Endothelial cell of umbilical vein (primary cell): ENCODE results near the gene ASXL1. TPM values are rescaled to one million over a fixed set of nuclear protein-coding genes. Genes with fewer than 3 reads are reported as not detected.

Experiments used
- BruUV-seq: library from RNA; stranded (reverse); fragments of 400-500 nt; replicated peaks from 2 replicates; lab custom pipeline; 2021; lab: Mats Ljungman, UMichigan
- CTCF ChIA-PET: fragments of 300-600, 350-600 bp; sonication (Branson Sonifier 250); formaldehyde crosslinking; loops from one replicate; lab custom pipeline; 2021; ENCODE audit warnings: antibody characterized with exemption, inconsistent platforms; lab: Charles Lee
- POLR2A ChIA-PET: fragments of 300-600, 350-600 bp; sonication (Branson Sonifier 250); formaldehyde crosslinking; loops from one replicate; lab custom pipeline; 2021; ENCODE audit warnings: antibody characterized with exemption, inconsistent platforms; lab: Charles Lee
- DNase-seq: peaks from one replicate; pipeline ENCODE4 v3.0.0-alpha.2; 2011; ENCODE audit warnings: low read depth, low spot score
- FAIRE-seq: peaks from 2 replicates; lab custom pipeline; 2011; peaks lifted over from hg19 to GRCh38; lab: Jason Lieb, UNC
- H2AFZ ChIP-seq: 2 replicates; pipeline ENCODE4 v1.6.0; 2012; ENCODE audit warnings: low read depth, low read length, control low read depth, inconsistent platforms
- H3K27ac ChIP-seq: 2 replicates; pipeline ENCODE4 v1.5.1; 2011; ENCODE audit warnings: low read depth, mild to moderate bottlenecking, control low read depth, low read length, moderate library complexity; ENCODE audit not compliant: insufficient read depth
- H3K27me3 ChIP-seq, 2 experiments: 2 replicates each; pipeline versions ENCODE4 v1.6.0 to v1.6.1; 2011; ENCODE audit warnings: low read length in 2 of 2, mixed read lengths in 1 of 2; ENCODE audit not compliant: control insufficient read depth in 2 of 2, insufficient read depth in 2 of 2
- H3K36me3 ChIP-seq, 2 experiments: 2 replicates in 1 of 2; 3 replicates in 1 of 2; pipeline ENCODE4 v1.5.1; 2011; ENCODE audit warnings: low read length in 2 of 2, mild to moderate bottlenecking in 1 of 2, moderate library complexity in 1 of 2; ENCODE audit not compliant: control insufficient read depth in 2 of 2, insufficient read depth in 2 of 2; ENCODE audit errors: extremely low read depth in 1 of 2
- H3K4me1 ChIP-seq: 3 replicates; pipeline ENCODE4 v1.5.1; 2011; ENCODE audit warnings: mild to moderate bottlenecking, low read length; ENCODE audit not compliant: control insufficient read depth, insufficient read depth; ENCODE audit errors: extremely low read depth
- H3K4me2 ChIP-seq: 2 replicates; pipeline ENCODE4 v1.6.1; 2011; ENCODE audit warnings: low read length, control low read depth, mixed read lengths; ENCODE audit not compliant: insufficient read depth
- H3K4me3 ChIP-seq, 3 experiments: fragments of 200-600 bp in 1 of 3; sonication (generic), shearing (Covaris generic) in 1 of 3; replicated peaks in 1 of 3; 2 replicates each; pipeline ENCODE4 v1.5.1; 2011 to 2016; ENCODE audit warnings: control low read depth in 3 of 3, low read length in 3 of 3, mild to moderate bottlenecking in 2 of 3, inconsistent platforms in 1 of 3, low read depth in 1 of 3, moderate library complexity in 1 of 3; ENCODE audit not compliant: insufficient read depth in 1 of 3
- H3K79me2 ChIP-seq: 2 replicates; pipeline ENCODE4 v1.6.0; 2012; ENCODE audit warnings: low read length, inconsistent platforms; ENCODE audit not compliant: control insufficient read depth, insufficient read depth
- H3K9ac ChIP-seq: replicated peaks from 2 replicates; pipeline ENCODE3; 2011; ENCODE audit warnings: low read length, control low read depth; ENCODE audit not compliant: insufficient read depth; ENCODE audit errors: extremely low read depth
- H3K9me1 ChIP-seq: replicated peaks from 3 replicates; pipeline ENCODE4 v1.6.0; 2011; ENCODE audit warnings: mild to moderate bottlenecking, low read length; ENCODE audit not compliant: control insufficient read depth, insufficient read depth; ENCODE audit errors: extremely low read depth
- H3K9me3 ChIP-seq: replicated peaks from 2 replicates; pipeline ENCODE4 v1.5.1; 2012; ENCODE audit warnings: low read length, inconsistent platforms; ENCODE audit not compliant: control insufficient read depth, insufficient read depth
- H4K20me1 ChIP-seq: replicated peaks from 2 replicates; pipeline ENCODE3; 2011; ENCODE audit warnings: mild to moderate bottlenecking, low read length; ENCODE audit not compliant: control insufficient read depth, insufficient read depth; ENCODE audit errors: extremely low read depth
- EZH2 ChIP-seq: IDR thresholded peaks from 2 replicates; pipeline ENCODE4 v1.6.1; 2012; ENCODE audit warnings: borderline replicate concordance, low read depth, mild to moderate bottlenecking, moderate library complexity, low read length, inconsistent platforms; ENCODE audit not compliant: severe bottlenecking
- FOS ChIP-seq: IDR thresholded peaks from 2 replicates; pipeline ENCODE4 v1.6.1; 2011; ENCODE audit warnings: mild to moderate bottlenecking, low read length, moderate library complexity, borderline replicate concordance; ENCODE audit not compliant: insufficient read depth
- GATA2 ChIP-seq: IDR thresholded peaks from 2 replicates; pipeline ENCODE4 v1.7.0; 2011; ENCODE audit warnings: low read depth, mild to moderate bottlenecking, moderate library complexity, mixed read lengths, low read length; ENCODE audit not compliant: insufficient read length, insufficient read depth
- JUN ChIP-seq: IDR thresholded peaks from 2 replicates; pipeline ENCODE4 v1.6.1; 2011; ENCODE audit warnings: borderline replicate concordance, low read depth; ENCODE audit not compliant: insufficient read length, insufficient read depth
- MYC ChIP-seq: IDR thresholded peaks from one replicate; pipeline ENCODE4 v1.6.1; 2011; ENCODE audit warnings: mild to moderate bottlenecking, low read depth, low read length
- POLR2A ChIP-seq: IDR thresholded peaks from 2 replicates; pipeline ENCODE4 v1.6.1; 2012; ENCODE audit warnings: low read depth, mild to moderate bottlenecking, control low read depth, low read length
- POLR2AphosphoS5 ChIP-seq: IDR thresholded peaks from 2 replicates; pipeline ENCODE4 v1.6.1; 2012; ENCODE audit warnings: low read depth, mild to moderate bottlenecking, control low read depth, low read length, moderate library complexity; ENCODE audit not compliant: insufficient read depth
- dilution Hi-C: fragments of 300-500 bp; cut with MboI; formaldehyde crosslinking; loops from one replicate; pipeline ENCODE4 v1.15.0; 2019; ENCODE audit warnings: low sequenced_read_pairs; ENCODE audit not compliant: extremely low pct_ligation_motif_present
- intact Hi-C: fragments of 100-400 bp; cut with micrococcal nuclease; formaldehyde crosslinking; loops from one replicate; pipeline ENCODE4 v1.10.0; 2022
- polyA plus RNA-seq, 4 experiments: library from polyadenylated mRNA; depleted of rRNA in 3 of 4; stranded (reverse) in 3 of 4; unstranded in 1 of 4; fragments of >200 nt; gene quantifications; 2 replicates each; pipeline versions ENCODE4 v1.2.1 to v1.2.3, GENCODE V29; 2011 to 2012; ENCODE audit warnings: missing spikeins in 1 of 4
- total RNA-seq: library from RNA; stranded (reverse); gene quantifications from 2 replicates; pipeline ENCODE4 v1.2.3, GENCODE V29; 2021
- TF ChIP-seq, protein P1 (sequence below), 2 donors: IDR thresholded peaks; 1 replicate in 1 of 2; 2 replicates in 1 of 2; pipeline ENCODE4 v1.5.1; 2011; ENCODE audit warnings: low read length in 2 of 2, mild to moderate bottlenecking in 2 of 2, moderate library complexity in 2 of 2, control low read depth in 1 of 2, inconsistent platforms in 1 of 2, low read depth in 1 of 2; ENCODE audit not compliant: insufficient read depth in 1 of 2; ENCODE audit errors: extremely low read depth in 1 of 2
- TF ChIP-seq, protein P2 (sequence below): IDR thresholded peaks from 2 replicates; pipeline ENCODE4 v1.6.1; 2011; ENCODE audit not compliant: insufficient read depth, insufficient read length

ASXL1 gene
- total and polyA plus RNA-seq, 2 donors (not counting 3 experiments of a cell fraction or from before 2014, with no cell fraction given) = 45.4 to 101 TPM

DNA sequence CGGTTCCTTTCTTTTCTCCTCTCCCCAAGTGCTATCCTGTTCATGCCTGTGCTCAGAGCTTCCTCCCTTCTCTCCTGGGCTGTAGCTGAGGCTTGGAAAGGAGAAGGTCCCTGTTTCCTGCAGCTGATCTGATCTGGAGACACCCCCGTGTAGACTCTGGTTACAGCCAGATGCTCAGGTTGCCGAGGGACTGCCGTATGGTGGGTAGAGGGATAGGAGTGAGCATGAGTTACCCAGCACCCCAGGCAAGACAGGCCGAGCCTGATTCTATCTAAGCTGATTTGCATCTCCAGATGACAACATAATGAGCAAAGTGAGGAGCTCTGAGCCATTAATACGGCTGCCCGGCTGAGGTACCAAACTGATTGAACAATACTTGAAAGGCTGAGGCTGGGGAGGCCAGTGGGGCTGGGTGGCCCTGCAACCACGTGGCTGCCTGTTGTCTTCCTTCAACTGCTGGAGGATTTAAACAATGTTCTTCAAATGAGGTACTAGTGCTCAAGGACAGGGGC lies 91.8 kb downstream of the ASXL1 start:
- H3K9me1 ChIP-seq = no peaks in the 10 kb centered on the region
- H3K79me2 ChIP-seq = peaks cover 37% of the 10 kb centered on the region
- ChIA-PET POLR2A (no interaction called here), CTCF (interaction anchor here (0.9 to 1.3 kb wide), 3 partner anchors 11 to 66 kb away, joined by 3 to 4 read pairs (median 4); no protein-coding TSS in a partner anchor)
- H3K27ac ChIP-seq = no peak overlapping the region
- H3K4me1 ChIP-seq = peaks cover 11% of the 10 kb centered on the region
- dilution Hi-C loops = no loop called here
- H3K9me3 ChIP-seq = no peaks in the 10 kb centered on the region
- intact Hi-C loops = loop anchor here (10.0 kb wide), 1 partner anchor 285 kb away; no protein-coding TSS in a partner anchor
- H3K4me3 ChIP-seq = no peak overlapping the region
- H3K4me2 ChIP-seq = no peak overlapping the region
- TF ChIP-seq POLR2AphosphoS5 = no peak
- TF ChIP-seq MYC = no peak
- TF ChIP-seq, protein P1, sequence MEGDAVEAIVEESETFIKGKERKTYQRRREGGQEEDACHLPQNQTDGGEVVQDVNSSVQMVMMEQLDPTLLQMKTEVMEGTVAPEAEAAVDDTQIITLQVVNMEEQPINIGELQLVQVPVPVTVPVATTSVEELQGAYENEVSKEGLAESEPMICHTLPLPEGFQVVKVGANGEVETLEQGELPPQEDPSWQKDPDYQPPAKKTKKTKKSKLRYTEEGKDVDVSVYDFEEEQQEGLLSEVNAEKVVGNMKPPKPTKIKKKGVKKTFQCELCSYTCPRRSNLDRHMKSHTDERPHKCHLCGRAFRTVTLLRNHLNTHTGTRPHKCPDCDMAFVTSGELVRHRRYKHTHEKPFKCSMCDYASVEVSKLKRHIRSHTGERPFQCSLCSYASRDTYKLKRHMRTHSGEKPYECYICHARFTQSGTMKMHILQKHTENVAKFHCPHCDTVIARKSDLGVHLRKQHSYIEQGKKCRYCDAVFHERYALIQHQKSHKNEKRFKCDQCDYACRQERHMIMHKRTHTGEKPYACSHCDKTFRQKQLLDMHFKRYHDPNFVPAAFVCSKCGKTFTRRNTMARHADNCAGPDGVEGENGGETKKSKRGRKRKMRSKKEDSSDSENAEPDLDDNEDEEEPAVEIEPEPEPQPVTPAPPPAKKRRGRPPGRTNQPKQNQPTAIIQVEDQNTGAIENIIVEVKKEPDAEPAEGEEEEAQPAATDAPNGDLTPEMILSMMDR (IDR thresholded peaks at IDR 0.05; ENCODE audit: extremely low read depth in 1 of 2, insufficient read depth in 1 of 2, low read depth in 1 of 2, low read length in 2 of 2) = no peak
- no peak for TF ChIP-seq JUN
- TF ChIP-seq EZH2 = no peak
- no peak for TF ChIP-seq FOS
- TF ChIP-seq, protein P2, sequence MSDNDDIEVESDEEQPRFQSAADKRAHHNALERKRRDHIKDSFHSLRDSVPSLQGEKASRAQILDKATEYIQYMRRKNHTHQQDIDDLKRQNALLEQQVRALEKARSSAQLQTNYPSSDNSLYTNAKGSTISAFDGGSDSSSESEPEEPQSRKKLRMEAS = no peak
- TF ChIP-seq POLR2A = no peak
- TF ChIP-seq GATA2 = no peak
- peaks cover 39 to 88% of the 10 kb centered on the region in 2 experiments for H3K36me3 ChIP-seq
- DNase-seq (no peak), FAIRE-seq (no peak)
- no peak overlapping the region for H2AFZ ChIP-seq
- no peak overlapping the region for H3K9ac ChIP-seq
- no peaks in the 10 kb centered on the region for H3K27me3 ChIP-seq
- H4K20me1 ChIP-seq = no peaks in the 10 kb centered on the region
- BruUV-seq = no TSS peak
